Loucy (cell line): ENCODE data around the gene FAM229A.

Source experiments
- CTCF ChIP-seq: fragments of 200-600 bp; sonication (generic); conservative IDR thresholded peaks from 2 replicates; pipeline ENCODE4 v1.5.1; 2014; ENCODE audit warnings: mild to moderate bottlenecking, antibody characterized with exemption, low read length
- EZH2phosphoT487 ChIP-seq: fragments of 200-600 bp; IDR thresholded peaks from 2 replicates; pipeline ENCODE4 v1.6.1; 2018; ENCODE audit warnings: antibody characterized with exemption, mild to moderate bottlenecking, moderate library complexity, borderline replicate concordance

GRCh38 chr1:32331549-32331948, 30.7 kb downstream of the FAM229A start:
- TF ChIP-seq CTCF (no peak), EZH2phosphoT487 (no peak)
